Activated T-helper 17 cell treated with anti-CD3 and anti-CD28 coated beads, Interleukin-2, amount 50 U/mL, for 72 hours (primary cell): ENCODE measurements around the gene NTNG2. TPM values are rescaled to one million over a fixed set of nuclear protein-coding genes. Genes with fewer than 3 reads are reported as not detected.

ENCODE experiments used
- ATAC-seq: fragments of 150-1000 bp; cut with Tn5 transposase; replicated peaks from 2 replicates; pipeline ENCODE4 v1.10.0; 2021; ENCODE audit warnings: mild to moderate bottlenecking, moderate library complexity
- H3K27ac Mint-ChIP-seq: one replicate; pipeline ENCODE4 v1.8.0; 2022; ENCODE audit warnings: mixed read lengths
- H3K27me3 Mint-ChIP-seq: one replicate; pipeline ENCODE4 v1.8.0; 2022; ENCODE audit warnings: mixed read lengths
- H3K36me3 Mint-ChIP-seq: one replicate; pipeline ENCODE4 v1.8.0; 2022; ENCODE audit warnings: low read depth, mild to moderate bottlenecking, mixed read lengths
- H3K4me1 Mint-ChIP-seq: one replicate; pipeline ENCODE4 v1.8.0; 2022; ENCODE audit warnings: mixed read lengths
- H3K4me3 Mint-ChIP-seq: one replicate; pipeline ENCODE4 v1.8.0; 2022; ENCODE audit warnings: mild to moderate bottlenecking, mixed read lengths
- H3K9me3 Mint-ChIP-seq: one replicate; pipeline ENCODE4 v1.8.0; 2022; ENCODE audit warnings: mixed read lengths
- total RNA-seq, 2 donors: library from RNA; stranded (reverse); gene quantifications; one replicate each; pipeline ENCODE4 v1.2.3, GENCODE V29; 2022

The NTNG2 gene
- total RNA-seq, 2 donors from 2014 or later = 0.82 to 2.2 TPM

GRCh38 chr9:132155568-132155895 lies 6.3 kb upstream of the NTNG2 start:
- no peak overlapping the region for H3K4me3 Mint-ChIP-seq
- H3K9me3 Mint-ChIP-seq = no peaks in the 10 kb centered on the region
- H3K27ac Mint-ChIP-seq = no peak overlapping the region
- H3K36me3 Mint-ChIP-seq = no peaks in the 10 kb centered on the region
- ATAC-seq = no peak
- H3K4me1 Mint-ChIP-seq = no peaks in the 10 kb centered on the region
- H3K27me3 Mint-ChIP-seq = peaks cover 10% of the 10 kb centered on the region

GRCh38 chr9:132156262-132156661 lies 5.6 kb upstream of the NTNG2 start:
- no peaks in the 10 kb centered on the region for H3K36me3 Mint-ChIP-seq
- no peak for ATAC-seq

GRCh38 chr9:132157347-132158116 lies 4.3 kb upstream of the NTNG2 start:
- H3K4me3 Mint-ChIP-seq = no peak overlapping the region
- no peak for ATAC-seq
- peaks cover 4% of the 10 kb centered on the region for H3K4me1 Mint-ChIP-seq
- H3K9me3 Mint-ChIP-seq = no peaks in the 10 kb centered on the region
- no peaks in the 10 kb centered on the region for H3K36me3 Mint-ChIP-seq
- no peak overlapping the region for H3K27ac Mint-ChIP-seq
- peaks cover 11% of the 10 kb centered on the region for H3K27me3 Mint-ChIP-seq

More at GRCh38 chr9:132156262-132156661, 5.6 kb upstream of the NTNG2 start:
- H3K4me1 Mint-ChIP-seq = no peaks in the 10 kb centered on the region
- H3K9me3 Mint-ChIP-seq = no peaks in the 10 kb centered on the region
- H3K4me3 Mint-ChIP-seq = no peak overlapping the region
- H3K27me3 Mint-ChIP-seq = peaks cover 10% of the 10 kb centered on the region
- no peak overlapping the region for H3K27ac Mint-ChIP-seq

- H3K27ac Mint-ChIP-seq = peak overlapping the region; percentile 77
- ATAC-seq = peak; percentile 74
Observed at GRCh38 chr9:132160802-132161742, 786 bp upstream of the NTNG2 start.

GRCh38 chr9:132162764-132163456 lies 1.1 kb downstream of the NTNG2 start:
- peaks cover 4% of the 10 kb centered on the region for H3K4me1 Mint-ChIP-seq
- ATAC-seq = no peak
- peak overlapping the region; percentile 82 for H3K4me3 Mint-ChIP-seq
- no peaks in the 10 kb centered on the region for H3K9me3 Mint-ChIP-seq
- no peaks in the 10 kb centered on the region for H3K36me3 Mint-ChIP-seq
- no peak overlapping the region for H3K27ac Mint-ChIP-seq
- H3K27me3 Mint-ChIP-seq = peaks cover 41% of the 10 kb centered on the region

More at GRCh38 chr9:132160802-132161742, 786 bp upstream of the NTNG2 start:
- H3K27me3 Mint-ChIP-seq = peaks cover 26% of the 10 kb centered on the region
- H3K4me3 Mint-ChIP-seq = peak overlapping the region; percentile 73
- no peaks in the 10 kb centered on the region for H3K36me3 Mint-ChIP-seq
- H3K4me1 Mint-ChIP-seq = peaks cover 4% of the 10 kb centered on the region
- no peaks in the 10 kb centered on the region for H3K9me3 Mint-ChIP-seq

GRCh38 chr9:132163457-132163875 lies 1.6 kb downstream of the NTNG2 start:
- no peak overlapping the region for H3K27ac Mint-ChIP-seq
- no peaks in the 10 kb centered on the region for H3K9me3 Mint-ChIP-seq
- no peaks in the 10 kb centered on the region for H3K36me3 Mint-ChIP-seq
- no peak for ATAC-seq
- H3K4me3 Mint-ChIP-seq = peak overlapping the region; percentile 28
- H3K4me1 Mint-ChIP-seq = peaks cover 4% of the 10 kb centered on the region
- peaks cover 39% of the 10 kb centered on the region for H3K27me3 Mint-ChIP-seq

- no peaks in the 10 kb centered on the region for H3K36me3 Mint-ChIP-seq
- H3K27ac Mint-ChIP-seq = no peak overlapping the region
- H3K4me1 Mint-ChIP-seq = peaks cover 4% of the 10 kb centered on the region
- H3K4me3 Mint-ChIP-seq = peak overlapping the region; percentile 28
- H3K9me3 Mint-ChIP-seq = no peaks in the 10 kb centered on the region
- peaks cover 37% of the 10 kb centered on the region for H3K27me3 Mint-ChIP-seq
- ATAC-seq = no peak
Observed at GRCh38 chr9:132163876-132164603, 2.2 kb downstream of the NTNG2 start.

GRCh38 chr9:132164604-132165362 lies 2.9 kb downstream of the NTNG2 start:
- Mint-ChIP-seq H3K27ac (no peak overlapping the region), H3K27me3 (peaks cover 40% of the 10 kb centered on the region), H3K9me3 (no peaks in the 10 kb centered on the region), H3K36me3 (no peaks in the 10 kb centered on the region), H3K4me1 (peaks cover 4% of the 10 kb centered on the region), H3K4me3 (no peak overlapping the region)
- ATAC-seq = no peak

- peak; percentile 40 for ATAC-seq
- Mint-ChIP-seq H3K4me3 (no peak overlapping the region), H3K36me3 (no peaks in the 10 kb centered on the region), H3K27me3 (peaks cover 40% of the 10 kb centered on the region), H3K4me1 (peaks cover 4% of the 10 kb centered on the region), H3K9me3 (no peaks in the 10 kb centered on the region), H3K27ac (no peak overlapping the region)
Observed at GRCh38 chr9:132166599-132166998, 4.7 kb downstream of the NTNG2 start.

GRCh38 chr9:132167192-132167591 lies 5.3 kb downstream of the NTNG2 start:
- H3K27me3 Mint-ChIP-seq = peaks cover 39% of the 10 kb centered on the region
- no peaks in the 10 kb centered on the region for H3K9me3 Mint-ChIP-seq
- no peak overlapping the region for H3K27ac Mint-ChIP-seq
- H3K4me3 Mint-ChIP-seq = no peak overlapping the region
- no peak for ATAC-seq
- H3K4me1 Mint-ChIP-seq = peaks cover 3% of the 10 kb centered on the region
- no peaks in the 10 kb centered on the region for H3K36me3 Mint-ChIP-seq

GRCh38 chr9:132168347-132168746 lies 6.5 kb downstream of the NTNG2 start:
- Mint-ChIP-seq H3K27ac (no peak overlapping the region), H3K36me3 (no peaks in the 10 kb centered on the region), H3K4me1 (no peaks in the 10 kb centered on the region), H3K4me3 (no peak overlapping the region), H3K27me3 (peaks cover 36% of the 10 kb centered on the region), H3K9me3 (no peaks in the 10 kb centered on the region)
- ATAC-seq = no peak

- H3K27me3 Mint-ChIP-seq = peaks cover 34% of the 10 kb centered on the region
Observed at GRCh38 chr9:132168851-132169250, 7.0 kb downstream of the NTNG2 start.

GRCh38 chr9:132169672-132170392 lies 8.0 kb downstream of the NTNG2 start:
- H3K4me1 Mint-ChIP-seq = no peaks in the 10 kb centered on the region
- no peaks in the 10 kb centered on the region for H3K36me3 Mint-ChIP-seq
- H3K27me3 Mint-ChIP-seq = peaks cover 29% of the 10 kb centered on the region
- no peak overlapping the region for H3K27ac Mint-ChIP-seq
- no peak overlapping the region for H3K4me3 Mint-ChIP-seq
- no peaks in the 10 kb centered on the region for H3K9me3 Mint-ChIP-seq
- ATAC-seq = peak; percentile 67

More at GRCh38 chr9:132168851-132169250, 7.0 kb downstream of the NTNG2 start:
- Mint-ChIP-seq H3K9me3 (no peaks in the 10 kb centered on the region), H3K36me3 (no peaks in the 10 kb centered on the region), H3K4me1 (no peaks in the 10 kb centered on the region), H3K4me3 (no peak overlapping the region), H3K27ac (no peak overlapping the region)
- no peak for ATAC-seq
